Right forelimb (tissue), 1 donor: ENCODE measurements around the gene MARK3.
"Not testable (repeated sequence)": the region's sequence is repeated elsewhere in the genome, so short reads cannot be mapped to it uniquely, and the experiment has no call there.

Source experiments
- DNase-seq: peaks from one replicate; pipeline ENCODE4 v3.0.0-alpha.2; 2018

The MARK3 gene

GRCh38 chr14:103385152-103385928 is at the start of gene MARK3:
Gene MARK3 (plus strand): TSS chr14:103385415. CDS start chr14:103386030, 615 bp downstream.
- DNase-seq, result peak; percentile 99

GRCh38 chr14:103336191-103336590 is 49.0 kb upstream of the MARK3 start:
- no peak for DNase-seq

DNA sequence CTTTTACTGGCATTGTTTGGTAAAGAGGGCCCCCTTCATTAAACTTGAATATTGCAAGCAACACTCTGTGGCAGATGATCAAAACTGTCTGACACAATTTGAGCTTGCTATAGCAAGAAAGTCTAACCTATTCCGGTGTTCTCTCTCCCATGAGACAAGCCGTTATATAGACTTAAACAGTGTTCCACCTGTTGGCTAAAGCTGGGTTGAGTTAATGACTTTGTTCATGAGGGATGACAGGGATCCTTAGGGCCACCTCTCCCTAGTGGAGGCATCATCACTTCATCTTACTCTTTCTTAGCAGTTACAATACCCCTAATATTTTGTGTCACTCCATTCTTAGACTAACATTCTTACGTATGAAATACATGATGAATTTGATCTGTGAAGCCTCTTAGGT is 47.4 kb upstream of the MARK3 start:
- no peak for DNase-seq

- DNase-seq, result no peak
Observed at GRCh38 chr14:103339561-103339960, 45.7 kb upstream of the MARK3 start.

- no peak for DNase-seq
Observed at GRCh38 chr14:103340480-103341212, 44.6 kb upstream of the MARK3 start.

DNA sequence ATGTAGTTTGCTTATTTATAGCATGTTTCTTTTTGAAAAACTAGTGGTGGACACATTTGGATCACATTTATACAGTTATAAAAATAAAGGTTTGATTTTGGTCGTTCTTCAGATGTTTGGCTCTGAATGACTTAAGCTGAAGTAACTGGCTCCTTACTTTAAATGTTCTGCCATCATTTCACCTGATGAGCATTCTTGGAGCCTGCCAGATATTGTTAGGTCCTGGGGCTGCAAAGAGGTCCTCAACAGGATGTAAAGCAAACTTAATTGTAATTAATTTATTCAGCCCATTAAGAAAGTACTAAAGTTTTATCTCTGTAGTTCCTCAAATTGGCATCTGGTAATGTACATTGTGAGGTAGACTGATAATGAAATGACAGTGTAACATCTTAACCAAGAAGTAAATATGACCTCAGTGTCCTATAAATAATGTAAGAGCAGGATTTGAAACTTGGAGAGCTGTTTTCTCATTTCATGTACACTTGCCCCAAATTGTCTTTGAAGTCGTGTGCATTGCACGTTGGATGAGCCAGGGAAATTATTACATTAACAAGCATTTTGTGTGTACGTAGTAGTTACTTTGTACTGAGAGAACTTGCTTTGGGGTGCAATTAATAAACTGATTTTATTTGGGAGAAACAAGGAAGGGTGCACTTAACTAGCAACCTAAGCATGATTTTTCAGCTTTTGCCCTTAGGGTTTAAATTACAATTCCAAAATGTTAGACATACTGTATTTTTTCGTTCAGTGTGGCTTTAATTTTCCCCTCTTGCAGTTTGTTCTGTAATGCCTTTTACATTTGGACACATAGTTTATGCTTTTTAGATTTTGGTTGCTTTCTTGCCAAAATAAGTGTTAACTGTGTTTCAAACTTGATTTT is 43.7 kb upstream of the MARK3 start:
- no peak for DNase-seq

- DNase-seq, result no peak
Observed at GRCh38 chr14:103343164-103343879, 41.9 kb upstream of the MARK3 start.

DNA sequence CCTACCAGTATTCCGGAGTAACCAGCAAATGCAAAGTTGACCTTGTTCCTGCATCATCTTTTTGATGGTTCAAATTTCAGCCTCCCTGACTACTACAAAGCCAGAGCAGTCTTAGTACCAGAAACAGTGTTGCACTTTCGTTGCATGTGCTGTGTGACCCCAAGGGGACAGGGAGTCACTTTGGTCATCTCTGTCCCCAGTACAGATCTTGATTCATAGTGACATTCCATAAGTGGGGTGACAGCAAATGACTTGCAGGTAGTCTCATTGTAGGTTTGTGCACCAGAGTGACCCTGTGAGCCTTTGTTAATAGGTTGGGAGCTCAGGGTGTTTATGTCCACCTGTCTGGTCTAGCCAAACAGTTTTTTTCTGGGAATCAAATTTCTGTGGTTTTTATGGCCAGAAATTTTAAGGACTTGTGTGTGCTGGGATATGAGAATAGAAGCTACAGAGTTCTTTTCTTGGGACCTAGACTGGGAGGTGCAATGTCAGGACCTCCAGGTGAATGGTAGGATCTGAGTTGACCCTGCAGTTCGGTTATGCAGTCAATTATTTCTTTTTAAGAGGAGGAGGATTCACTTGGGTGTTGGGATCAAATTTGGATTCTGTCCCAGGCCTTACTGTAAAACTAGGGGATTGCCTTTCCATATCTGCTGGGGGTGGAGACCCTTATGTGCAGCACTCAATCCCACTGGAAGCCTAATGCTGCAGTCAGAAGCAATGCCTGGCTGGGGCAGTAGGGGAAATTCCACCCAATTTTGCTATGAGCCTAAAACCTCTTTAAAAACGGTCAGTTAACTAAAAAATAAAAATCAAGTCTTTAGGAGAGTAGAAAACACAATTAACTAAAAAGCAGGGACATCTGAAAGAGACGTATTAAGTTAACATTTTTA is 41.1 kb upstream of the MARK3 start:
- no peak for DNase-seq

DNA sequence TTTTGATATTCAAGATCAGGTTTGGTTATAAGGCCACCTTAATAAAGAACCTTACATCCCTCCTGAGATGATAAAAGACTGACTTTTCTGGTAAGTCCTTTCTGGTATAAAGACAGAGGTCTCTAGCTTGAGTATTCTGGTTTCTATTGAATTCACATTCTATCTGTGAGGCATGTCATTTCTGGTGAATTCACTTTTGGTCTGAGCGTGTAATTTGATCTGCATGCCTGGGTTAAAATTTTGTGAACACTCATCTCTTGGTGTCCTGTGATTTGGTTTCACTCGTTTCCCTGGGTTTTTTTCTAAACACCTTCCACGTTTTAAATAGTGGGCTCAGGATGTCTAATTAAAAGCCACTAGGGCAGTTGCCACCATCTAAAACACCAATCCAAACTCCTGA is 38.9 kb upstream of the MARK3 start:
- no peak for DNase-seq

DNA sequence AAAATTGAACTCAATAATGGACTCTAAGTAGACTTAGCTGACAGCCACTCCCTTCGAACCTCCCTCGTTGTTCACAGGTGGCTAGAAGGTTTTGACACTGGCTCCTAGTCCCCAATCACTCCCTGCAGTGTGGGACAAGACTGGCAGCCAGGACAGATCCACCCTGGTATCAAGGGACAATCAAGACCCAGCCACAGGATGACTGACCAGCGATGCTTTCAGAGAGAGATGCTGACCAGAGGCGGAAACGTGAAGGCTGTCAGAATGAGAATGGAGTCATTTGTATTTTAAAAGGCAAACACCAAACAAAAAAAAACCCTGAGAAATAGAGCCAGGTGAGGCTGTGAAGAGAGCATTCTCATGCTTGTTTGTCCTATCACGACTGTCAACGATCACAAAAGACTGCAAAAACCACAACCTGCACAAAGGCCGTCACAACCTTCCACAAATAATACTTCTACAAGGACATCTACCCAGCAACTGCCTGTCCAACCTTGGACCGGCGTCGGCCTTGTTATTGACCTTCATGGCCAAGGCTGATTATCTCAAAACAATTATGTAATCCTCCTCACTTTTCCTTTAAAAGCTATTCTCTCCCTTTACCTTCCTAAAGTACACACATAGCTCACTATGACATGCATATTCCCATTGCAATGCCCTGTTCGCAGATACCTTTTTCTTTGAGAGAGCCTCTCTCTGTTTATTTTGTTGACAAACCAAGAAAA is 38.0 kb upstream of the MARK3 start:
- DNase-seq, result no peak

GRCh38 chr14:103348154-103348553 is 37.1 kb upstream of the MARK3 start:
- no peak for DNase-seq

GRCh38 chr14:103349982-103350381 is 35.2 kb upstream of the MARK3 start:
- no peak for DNase-seq

GRCh38 chr14:103353362-103353761 is 31.9 kb upstream of the MARK3 start:
- DNase-seq, result no peak

DNA sequence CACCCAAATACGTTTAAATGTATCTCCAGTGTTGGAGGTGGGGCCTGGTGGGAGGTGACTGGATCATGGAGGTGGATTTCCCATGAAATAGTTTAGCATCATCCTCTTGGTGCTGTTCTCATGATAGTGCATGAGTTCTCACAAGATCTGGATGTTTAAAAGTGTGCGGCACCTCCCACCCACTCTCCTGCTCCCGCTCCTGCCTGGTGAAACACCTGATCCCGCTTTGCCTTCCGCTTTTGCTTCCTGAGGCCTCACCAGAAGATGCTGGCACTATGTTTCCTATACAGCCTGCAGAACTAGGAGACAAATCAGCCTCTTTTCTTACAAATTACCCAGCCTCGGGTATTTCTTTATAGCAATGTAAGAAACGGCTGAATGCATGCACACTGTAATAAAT is 31.1 kb upstream of the MARK3 start:
- DNase-seq, result no peak

GRCh38 chr14:103356024-103356682 is 29.1 kb upstream of the MARK3 start:
- DNase-seq, result no peak

DNA sequence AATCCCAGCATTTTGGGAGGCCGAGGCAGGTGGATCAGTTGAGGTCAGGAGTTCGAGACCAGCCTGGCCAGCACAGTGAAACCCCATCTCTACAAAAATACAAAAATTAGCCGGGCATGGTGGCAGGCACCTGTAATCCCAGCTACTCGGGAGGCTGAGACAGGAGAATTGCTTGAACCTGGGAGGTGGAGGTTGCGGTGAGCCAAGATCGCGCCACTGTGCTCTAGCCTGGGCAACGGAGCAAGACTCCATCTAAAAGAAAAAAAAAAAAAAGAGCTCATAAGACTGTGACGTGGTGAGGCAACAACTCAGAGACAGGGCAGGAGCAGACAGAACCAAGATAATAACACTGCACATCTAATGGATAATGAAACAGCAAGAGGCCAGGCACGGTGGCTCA is 27.7 kb upstream of the MARK3 start:
- DNase-seq, result not testable (repeated sequence)

DNA sequence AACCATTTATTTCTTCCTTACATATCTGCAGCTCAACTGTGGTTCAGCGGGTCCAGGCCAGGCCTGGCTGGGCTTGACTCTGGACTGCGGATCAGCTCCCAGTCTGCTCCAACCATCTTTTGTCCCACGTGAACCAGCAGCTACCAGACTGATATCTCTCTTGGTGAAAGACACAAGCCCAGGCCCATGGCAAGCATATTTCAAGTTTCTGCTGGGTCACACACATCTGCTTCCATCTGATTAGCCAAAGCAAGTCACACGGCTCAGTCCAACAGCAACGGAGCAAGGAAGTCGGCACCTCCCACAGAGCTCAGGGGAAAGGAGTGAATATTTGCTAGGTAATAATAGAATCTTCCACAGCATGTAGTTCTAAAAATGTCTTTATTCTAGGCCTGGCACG is 24.7 kb upstream of the MARK3 start:
- DNase-seq, result no peak

DNA sequence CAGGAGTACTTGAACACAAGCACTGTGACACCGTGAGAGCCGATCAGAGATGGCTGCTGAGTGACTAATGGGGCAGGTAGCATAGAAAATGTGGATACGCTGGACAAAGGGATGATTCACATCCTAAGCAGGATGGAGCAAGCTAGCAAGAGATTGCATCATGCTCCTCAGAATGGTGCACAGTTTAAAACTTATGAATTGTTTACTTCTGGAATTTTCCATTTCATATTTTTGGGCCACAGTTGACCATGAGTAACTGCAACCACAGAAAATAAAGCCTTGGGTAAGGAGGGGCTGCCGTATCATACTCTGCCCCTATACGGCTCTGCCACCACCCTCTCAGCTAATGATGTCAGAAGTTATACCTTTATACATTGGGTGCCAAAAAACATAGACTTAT is 23.3 kb upstream of the MARK3 start:
- no peak for DNase-seq

DNA sequence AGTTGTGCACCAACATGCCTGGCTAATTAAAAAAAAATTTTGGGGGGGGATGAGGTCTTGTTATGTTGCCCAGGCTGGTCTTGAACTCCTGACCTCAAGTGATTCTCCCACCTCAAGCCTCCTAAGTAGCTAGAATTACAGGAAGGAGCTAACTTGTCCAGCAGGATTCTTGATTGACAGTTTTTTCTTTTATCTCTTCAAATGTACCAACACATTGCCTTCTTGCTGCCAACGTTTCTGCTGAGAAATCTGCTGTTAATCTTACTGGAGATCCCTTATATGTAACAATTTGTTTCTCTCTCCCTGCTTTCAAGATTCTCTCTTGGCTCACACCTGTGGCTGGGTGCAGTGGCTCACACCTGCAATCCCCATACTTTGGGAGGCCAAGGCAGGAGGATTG is 22.4 kb upstream of the MARK3 start:
- DNase-seq, result no peak

GRCh38 chr14:103366741-103367140 is 18.5 kb upstream of the MARK3 start:
- DNase-seq, result no peak
